Naive thymus-derived CD4-positive, alpha-beta T cell (primary cell): Measurements from ENCODE around the gene CLCN1. TPM values are rescaled to one million over a fixed set of nuclear protein-coding genes. Genes with fewer than 3 reads are reported as not detected.

Experiments used
- ATAC-seq: fragments of 150-1000 bp; cut with Tn5 transposase; 2 replicates; pipeline ENCODE4 v1.10.0; 2021; ENCODE audit warnings: mild to moderate bottlenecking, moderate library complexity
- CTCF ChIA-PET: fragments of 350-600 bp; sonication (Branson Sonifier 250); formaldehyde crosslinking; loops from one replicate; lab custom pipeline; 2021; ENCODE audit warnings: antibody characterized with exemption; lab: Charles Lee
- POLR2A ChIA-PET: fragments of 350-600 bp; sonication (Branson Sonifier 250); formaldehyde crosslinking; loops from one replicate; lab custom pipeline; 2021; ENCODE audit warnings: antibody characterized with exemption, inconsistent platforms; lab: Charles Lee
- DNase-seq, 9 donors: peaks; one replicate each; pipeline versions ENCODE4 v3.0.0 to v3.0.0-alpha.2; 2020 to 2022; ENCODE audit warnings: mixed read lengths in 1 of 9
- H3K27ac ChIP-seq: one replicate; pipeline ENCODE4 v1.7.0; 2013; ENCODE audit warnings: mild to moderate bottlenecking, low read depth, low read length, moderate library complexity
- H3K27me3 ChIP-seq, 2 donors: one replicate each; pipeline ENCODE4 v1.7.0; 2013; ENCODE audit warnings: low read length in 2 of 2, mild to moderate bottlenecking in 2 of 2, moderate library complexity in 2 of 2; ENCODE audit not compliant: control insufficient read depth in 2 of 2, insufficient read depth in 2 of 2
- H3K36me3 ChIP-seq, 3 experiments: 1 replicate in 2 of 3; 2 replicates in 1 of 3; pipeline ENCODE4 v1.7.0; 2013; ENCODE audit warnings: low read length in 3 of 3, mild to moderate bottlenecking in 3 of 3, moderate library complexity in 1 of 3; ENCODE audit not compliant: insufficient read depth in 3 of 3, control insufficient read depth in 2 of 3
- H3K4me1 ChIP-seq, 2 donors: one replicate each; pipeline ENCODE4 v1.7.0; 2013; ENCODE audit warnings: low read length in 2 of 2, mild to moderate bottlenecking in 2 of 2, moderate library complexity in 1 of 2; ENCODE audit not compliant: control insufficient read depth in 2 of 2, insufficient read depth in 2 of 2
- H3K4me3 ChIP-seq: 2 replicates; pipeline ENCODE4 v1.7.0; 2013; ENCODE audit warnings: mild to moderate bottlenecking, low read length
- H3K9me3 ChIP-seq, 3 experiments: 1 replicate in 2 of 3; 2 replicates in 1 of 3; pipeline ENCODE4 v1.7.0; 2013; ENCODE audit warnings: low read length in 3 of 3; ENCODE audit not compliant: control insufficient read depth in 2 of 3
- H3K27ac Mint-ChIP-seq, 9 donors: one replicate each; pipeline ENCODE4 v1.8.0; 2020 to 2022; ENCODE audit warnings: mixed read lengths in 9 of 9, mild to moderate bottlenecking in 8 of 9, moderate library complexity in 5 of 9, inconsistent platforms in 2 of 9
- H3K27me3 Mint-ChIP-seq, 5 donors: one replicate each; pipeline ENCODE4 v1.8.0; 2021 to 2022; ENCODE audit warnings: mixed read lengths in 5 of 5, mild to moderate bottlenecking in 1 of 5
- H3K36me3 Mint-ChIP-seq, 5 donors: one replicate each; pipeline ENCODE4 v1.8.0; 2020 to 2022; ENCODE audit warnings: mixed read lengths in 5 of 5, mild to moderate bottlenecking in 3 of 5, inconsistent platforms in 1 of 5
- H3K4me1 Mint-ChIP-seq, 7 donors: one replicate each; pipeline ENCODE4 v1.8.0; 2020 to 2022; ENCODE audit warnings: mixed read lengths in 7 of 7, mild to moderate bottlenecking in 3 of 7, inconsistent platforms in 1 of 7
- H3K4me3 Mint-ChIP-seq, 10 donors: one replicate each; pipeline ENCODE4 v1.8.0; 2020 to 2022; ENCODE audit warnings: mild to moderate bottlenecking in 10 of 10, mixed read lengths in 10 of 10, moderate library complexity in 6 of 10, inconsistent platforms in 2 of 10
- H3K9me3 Mint-ChIP-seq, 11 donors: one replicate each; pipeline ENCODE4 v1.8.0; 2020 to 2022; ENCODE audit warnings: mixed read lengths in 11 of 11, mild to moderate bottlenecking in 4 of 11, inconsistent platforms in 1 of 11, moderate library complexity in 1 of 11
- intact Hi-C, 2 donors: fragments of 100-400 bp; cut with micrococcal nuclease; formaldehyde crosslinking; loops; one replicate each; pipeline ENCODE4 v1.15.1; 2023
- polyA plus RNA-seq, 2 donors: library from polyadenylated mRNA; unstranded; fragments of 300-500 nt; fragmentation: Illumina TruSeq; gene quantifications; one replicate each; pipeline ENCODE4 v1.2.3, GENCODE V29; 2021
- total RNA-seq, 6 experiments: library from RNA in 5 of 6; stranded (reverse) in 5 of 6; gene quantifications; 1 replicate in 5 of 6; 2 replicates in 1 of 6; pipeline ENCODE4 v1.2.3 and lab custom pipeline; 2021 to 2026

CLCN1 gene
- total and polyA plus RNA-seq, 7 experiments from 2014 or later: 0.07 to 0.51 TPM; not detected in 5

- Histone ChIP-seq H3K27me3 (no peaks in the 10 kb centered on the region), H3K36me3 (peaks cover 0 to 69% (median under 1%) of the 10 kb centered on the region in 3 experiments), H3K9me3 (no peaks in the 10 kb centered on the region), H3K4me3 (no peak overlapping the region), H3K27ac (peak overlapping the region; percentile 16), H3K4me1 (peaks cover 25 to 27% of the 10 kb centered on the region in 2 donors)
- POLR2A ChIA-PET: interaction anchor here (0.6 to 3.8 kb wide), 4 partner anchors 9 to 1070 kb away, joined by 3 to 14 read pairs (median 4); no protein-coding TSS in a partner anchor
- no peaks in the 10 kb centered on the region for H3K9me3 Mint-ChIP-seq
- CTCF ChIA-PET: interaction anchor here (1.1 to 1.3 kb wide), 3 partner anchors 21 to 30 kb away, joined by 3 to 5 read pairs (median 5); partner anchors contain the start of gene EPHA1
- H3K4me1 Mint-ChIP-seq: peaks cover 0 to 14% (median 10%) of the 10 kb centered on the region in 7 donors
- H3K27ac Mint-ChIP-seq: peak overlapping the region in 4 of 9 donors; percentile 48 to 74 (median 58)
- H3K4me3 Mint-ChIP-seq: no peak overlapping the region
- intact Hi-C loops: loop anchor here in 1 of 2 donors (10.0 kb wide), 1 partner anchor 1446 kb away; the partner anchor contains the start of gene TPK1
- ATAC-seq (no peak), DNase-seq (no peak)
- H3K36me3 Mint-ChIP-seq: peaks cover 0 to 16% (median 4%) of the 10 kb centered on the region in 5 donors
- no peaks in the 10 kb centered on the region for H3K27me3 Mint-ChIP-seq
Measured at GRCh38 chr7:143388491-143389101, 72.7 kb downstream of the CLCN1 start.

GRCh38 chr7:143389316-143390103 is 73.6 kb downstream of the CLCN1 start:
- peaks cover 0 to 22% (median 4%) of the 10 kb centered on the region in 5 donors for H3K36me3 Mint-ChIP-seq
- H3K4me3 ChIP-seq: no peak overlapping the region
- H3K4me3 Mint-ChIP-seq: no peak overlapping the region
- H3K4me1 Mint-ChIP-seq: peaks cover 0 to 16% (median 14%) of the 10 kb centered on the region in 7 donors
- H3K36me3 ChIP-seq: peaks cover 0 to 76% (median 3%) of the 10 kb centered on the region in 3 experiments
- H3K4me1 ChIP-seq: peaks cover 19 to 21% of the 10 kb centered on the region in 2 donors
- intact Hi-C loops: loop anchor here in 1 of 2 donors (10.0 kb wide), 1 partner anchor 1445 kb away; the partner anchor contains the start of gene TPK1
- peak overlapping the region; percentile 3 for H3K27ac ChIP-seq
- DNase-seq (no peak), ATAC-seq (no peak)
- POLR2A ChIA-PET: interaction anchor here (0.6 to 3.8 kb wide), 3 partner anchors 10 to 1071 kb away, joined by 3 to 14 read pairs (median 4); no protein-coding TSS in a partner anchor
- H3K9me3 Mint-ChIP-seq: no peaks in the 10 kb centered on the region
- H3K27me3 Mint-ChIP-seq: no peaks in the 10 kb centered on the region
- H3K9me3 ChIP-seq: no peaks in the 10 kb centered on the region
- CTCF ChIA-PET: interaction anchor here (1.1 kb wide), 2 partner anchors 20 to 29 kb away, joined by 3 to 5 read pairs; partner anchors contain the start of gene EPHA1
- peak overlapping the region in 8 of 9 donors; percentile 48 to 90 (median 76) for H3K27ac Mint-ChIP-seq
- no peaks in the 10 kb centered on the region for H3K27me3 ChIP-seq

- H3K36me3 ChIP-seq: peaks cover 0 to 83% (median 9%) of the 10 kb centered on the region in 3 experiments
- H3K27ac ChIP-seq: peak overlapping the region; percentile 3
- H3K27me3 ChIP-seq: no peaks in the 10 kb centered on the region
- no peaks in the 10 kb centered on the region for H3K9me3 Mint-ChIP-seq
- DNase-seq (no peak), ATAC-seq (no peak)
- no peaks in the 10 kb centered on the region for H3K9me3 ChIP-seq
- H3K36me3 Mint-ChIP-seq: peaks cover 3 to 25% (median 7%) of the 10 kb centered on the region in 5 donors
- H3K27me3 Mint-ChIP-seq: no peaks in the 10 kb centered on the region
- ChIA-PET POLR2A (interaction anchor here (0.6 to 3.8 kb wide), 6 partner anchors 9 to 598 kb away, joined by 3 to 14 read pairs (median 4); no protein-coding TSS in a partner anchor), CTCF (interaction anchor here (1.1 kb wide), 1 partner anchor 29 kb away, joined by 3 read pairs; no protein-coding TSS in a partner anchor)
- H3K4me3 Mint-ChIP-seq: no peak overlapping the region
- no peak overlapping the region for H3K4me3 ChIP-seq
- H3K4me1 ChIP-seq: peaks cover 12 to 14% of the 10 kb centered on the region in 2 donors
- H3K4me1 Mint-ChIP-seq: peaks cover 4 to 19% (median 17%) of the 10 kb centered on the region in 7 donors
- H3K27ac Mint-ChIP-seq: peak overlapping the region in 8 of 9 donors; percentile 48 to 90 (median 76)
- intact Hi-C loops: no loop called here
Measured at GRCh38 chr7:143390104-143390772, 74.3 kb downstream of the CLCN1 start.

- H3K27me3 Mint-ChIP-seq: no peaks in the 10 kb centered on the region
Measured at GRCh38 chr7:143390773-143391317, 74.9 kb downstream of the CLCN1 start.

GRCh38 chr7:143391462-143392404 is 75.8 kb downstream of the CLCN1 start:
- ATAC-seq (no peak), DNase-seq (no peak)
- H3K27me3 ChIP-seq: no peaks in the 10 kb centered on the region
- H3K36me3 ChIP-seq: peaks cover 0 to 98% (median 12%) of the 10 kb centered on the region in 3 experiments
- H3K9me3 ChIP-seq: no peaks in the 10 kb centered on the region
- Mint-ChIP-seq H3K36me3 (peaks cover 5 to 29% (median 9%) of the 10 kb centered on the region in 5 donors), H3K27me3 (no peaks in the 10 kb centered on the region), H3K4me1 (peaks cover 7 to 25% (median 20%) of the 10 kb centered on the region in 7 donors), H3K4me3 (no peak overlapping the region), H3K9me3 (no peaks in the 10 kb centered on the region), H3K27ac (peak overlapping the region in 5 of 9 donors; percentile 21 to 71 (median 62))
- intact Hi-C loops: no loop called here
- CTCF ChIA-PET: no interaction called here
- POLR2A ChIA-PET: interaction anchor here (0.6 to 3.4 kb wide), 9 partner anchors 10 to 599 kb away, joined by 3 to 19 read pairs (median 3); no protein-coding TSS in a partner anchor
- no peaks in the 10 kb centered on the region for H3K4me1 ChIP-seq
- H3K4me3 ChIP-seq: no peak overlapping the region
- H3K27ac ChIP-seq: no peak overlapping the region

More at GRCh38 chr7:143390773-143391317, 74.9 kb downstream of the CLCN1 start:
- ChIA-PET POLR2A (interaction anchor here (0.6 to 3.8 kb wide), 8 partner anchors 8 to 598 kb away, joined by 3 to 14 read pairs (median 4); no protein-coding TSS in a partner anchor), CTCF (no interaction called here)
- Mint-ChIP-seq H3K9me3 (no peaks in the 10 kb centered on the region), H3K4me1 (peaks cover 7 to 24% (median 19%) of the 10 kb centered on the region in 7 donors), H3K27ac (peak overlapping the region in 2 of 9 donors; percentile 77 to 90), H3K4me3 (no peak overlapping the region), H3K36me3 (peaks cover 5 to 27% (median 9%) of the 10 kb centered on the region in 5 donors)
- ATAC-seq (no peak), DNase-seq (no peak)
- H3K36me3 ChIP-seq: peaks cover 0 to 89% (median 12%) of the 10 kb centered on the region in 3 experiments
- H3K4me1 ChIP-seq: peaks cover 8% of the 10 kb centered on the region in 2 donors
- no peaks in the 10 kb centered on the region for H3K27me3 ChIP-seq
- H3K9me3 ChIP-seq: no peaks in the 10 kb centered on the region
- intact Hi-C loops: no loop called here
- H3K27ac ChIP-seq: no peak overlapping the region
- no peak overlapping the region for H3K4me3 ChIP-seq
